Activated CD8-positive, alpha-beta memory T cell treated with anti-CD3 and anti-CD28 coated beads for 48 hours (primary cell): ENCODE measurements around the gene PRR22.
"Not testable (repeated sequence)": the region's sequence is repeated elsewhere in the genome, so short reads cannot be mapped to it uniquely, and the experiment has no call there.

Experiments used
- DNase-seq, 3 experiments: peaks; one replicate each; pipeline ENCODE4 v3.0.0-alpha.2; 2020; ENCODE audit warnings: low read depth in 2 of 3, low spot score in 2 of 3

PRR22 gene

DNA sequence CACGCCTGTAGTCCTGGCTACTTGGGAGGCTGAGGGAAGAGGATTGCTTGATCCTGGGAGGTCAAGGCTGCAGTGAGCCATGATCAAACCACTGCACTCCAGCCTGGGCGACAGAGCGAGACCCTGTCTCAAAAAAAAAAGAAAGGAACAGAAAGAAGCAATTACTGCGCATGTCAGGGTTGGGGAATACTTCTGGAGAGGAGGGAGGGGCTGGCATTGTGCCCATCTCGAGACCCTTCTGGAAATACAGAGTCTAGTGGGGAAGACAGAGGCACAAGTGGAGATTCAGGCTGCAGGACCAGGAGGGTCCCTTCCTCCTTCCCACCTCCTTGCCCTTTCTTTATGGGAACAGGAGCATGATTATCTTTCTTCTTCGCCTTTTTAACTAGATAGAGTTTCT lies 30.8 kb downstream of the PRR22 start:
- DNase-seq = no peak

GRCh38 chr19:5751709-5752108 lies 32.8 kb downstream of the PRR22 start:
- DNase-seq = no peak

- DNase-seq = no peak
These were observed 35.0 kb downstream of the PRR22 start for GRCh38 chr19:5749505-5749904.

DNA sequence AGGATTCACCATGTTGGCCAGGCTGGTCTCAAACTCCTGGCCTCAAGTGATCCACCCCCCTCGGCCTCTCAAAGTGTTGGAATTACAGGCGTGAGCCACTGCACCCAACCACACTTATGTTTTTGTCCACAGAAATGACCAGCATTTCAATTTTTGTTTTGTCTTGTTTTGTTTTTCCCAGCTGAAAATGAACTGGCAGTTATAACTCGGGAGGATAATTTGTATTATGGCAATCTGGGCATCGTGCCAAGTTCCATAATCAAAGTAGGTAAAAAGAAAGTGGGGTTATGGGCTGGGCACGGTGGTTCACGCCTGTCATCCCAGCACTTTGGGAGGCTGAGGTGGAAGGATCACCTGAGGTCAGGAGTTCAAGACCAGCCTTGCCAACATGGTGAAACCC lies 35.6 kb downstream of the PRR22 start:
- not testable (repeated sequence) for DNase-seq

DNA sequence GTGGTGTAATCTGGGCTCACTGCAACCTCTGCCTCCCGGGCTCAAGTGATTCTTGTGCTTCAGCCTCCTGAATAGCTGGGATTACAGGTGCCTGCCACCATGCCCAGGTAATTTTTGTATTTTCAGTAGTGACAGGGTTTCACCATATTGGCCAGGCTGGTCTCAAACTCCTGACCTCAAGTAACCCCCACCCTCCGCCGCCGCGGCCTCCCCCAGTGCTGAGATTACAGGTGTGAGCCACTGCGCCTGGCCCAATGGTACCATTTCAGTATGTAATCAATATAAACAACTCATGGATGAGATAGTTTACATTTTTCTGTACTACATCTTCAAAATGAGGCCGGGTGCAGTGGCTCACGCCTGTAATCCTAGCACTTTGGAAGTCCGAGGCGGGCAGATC lies 39.5 kb downstream of the PRR22 start:
- not testable (repeated sequence) for DNase-seq

- DNase-seq = no peak
These were observed 40.9 kb downstream of the PRR22 start for GRCh38 chr19:5743630-5744029.

GRCh38 chr19:5742051-5742450 lies 42.5 kb downstream of the PRR22 start:
- no peak for DNase-seq

GRCh38 chr19:5738423-5738822 lies 46.1 kb downstream of the PRR22 start:
- no peak for DNase-seq

- DNase-seq = not testable (repeated sequence)
These were observed 51.4 kb downstream of the PRR22 start for GRCh38 chr19:5733172-5733571.
